IPS-NIHi7 (cell line): ENCODE results near the gene ADAMTS19.
"Not testable (repeated sequence)": the region's sequence is repeated elsewhere in the genome, so short reads cannot be mapped to it uniquely, and the experiment has no call there.

Experiments used
- DNase-seq: peaks from one replicate; pipeline ENCODE4 v3.0.0; 2012; ENCODE audit warnings: mixed read lengths; ENCODE audit errors: extremely low spot score

ADAMTS19 gene

DNA sequence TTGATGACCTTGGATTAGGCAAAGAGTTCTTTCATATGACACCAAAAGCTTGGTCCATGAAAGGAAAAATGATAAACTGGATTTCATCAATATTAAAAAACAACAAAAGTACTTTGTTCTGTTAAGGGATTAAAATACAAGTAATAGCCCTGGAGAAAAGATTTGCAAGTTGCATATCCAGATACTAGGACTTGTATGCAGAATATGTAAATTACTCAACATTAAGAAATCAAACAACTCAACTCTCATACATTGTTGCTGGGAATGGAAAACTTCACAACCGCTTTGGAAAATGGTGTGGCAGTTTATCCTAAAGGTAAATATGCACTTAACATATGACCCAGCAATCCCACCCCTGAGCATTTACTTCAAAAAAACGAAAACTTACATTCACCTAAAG, 112.0 kb downstream of the ADAMTS19 start:
- no peak for DNase-seq

DNA sequence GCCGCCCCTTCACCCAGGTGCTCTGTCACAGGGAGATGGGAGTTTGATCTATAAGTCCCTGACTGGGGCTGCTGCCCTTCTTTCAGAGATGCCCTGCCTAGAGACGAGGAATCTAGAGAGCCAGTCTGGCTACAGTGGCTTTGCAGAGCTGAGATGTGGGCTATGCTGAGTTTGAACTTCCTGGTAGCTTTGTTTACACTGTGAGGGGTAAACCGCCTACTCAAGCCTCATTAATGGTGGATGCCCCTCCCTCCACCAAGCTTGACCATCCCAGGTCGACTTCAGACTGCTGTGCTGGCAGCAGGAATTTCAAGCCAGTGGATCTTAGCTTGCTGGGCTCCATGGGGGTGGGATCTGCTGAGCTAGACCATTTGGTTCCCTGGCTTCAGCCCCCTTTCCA, 124.4 kb downstream of the ADAMTS19 start:
- not testable (repeated sequence) for DNase-seq

DNA sequence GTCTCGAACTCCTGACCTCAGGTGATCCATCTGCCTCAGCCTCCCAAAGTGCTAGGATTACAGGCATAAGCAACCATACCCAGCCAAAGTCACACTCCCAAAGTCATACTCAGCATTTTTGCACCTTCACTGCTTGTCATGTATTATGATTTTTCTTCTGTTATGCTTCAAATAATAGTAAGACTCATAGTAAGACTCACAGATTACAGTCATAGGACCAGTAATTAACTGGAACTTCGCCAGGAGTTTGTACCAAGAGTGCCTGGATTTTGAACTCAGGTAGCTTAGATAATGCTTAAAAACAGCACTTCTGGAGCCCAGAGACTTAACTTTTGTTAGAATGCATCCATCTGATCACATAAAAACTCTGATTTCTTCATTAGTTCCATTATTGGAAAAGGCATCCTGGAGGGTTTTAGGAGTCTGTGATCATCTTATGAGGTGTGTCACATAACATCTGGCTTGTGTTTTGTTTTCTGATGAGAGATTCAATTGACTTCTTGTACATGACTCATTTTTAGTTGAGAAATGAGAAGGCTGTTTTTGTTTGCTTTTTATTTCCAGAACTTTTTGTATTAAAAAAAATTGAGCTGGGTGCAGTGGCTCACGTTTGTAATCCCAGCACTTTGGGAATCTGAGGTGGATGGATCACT, 131.5 kb downstream of the ADAMTS19 start:
- DNase-seq = no peak

DNA sequence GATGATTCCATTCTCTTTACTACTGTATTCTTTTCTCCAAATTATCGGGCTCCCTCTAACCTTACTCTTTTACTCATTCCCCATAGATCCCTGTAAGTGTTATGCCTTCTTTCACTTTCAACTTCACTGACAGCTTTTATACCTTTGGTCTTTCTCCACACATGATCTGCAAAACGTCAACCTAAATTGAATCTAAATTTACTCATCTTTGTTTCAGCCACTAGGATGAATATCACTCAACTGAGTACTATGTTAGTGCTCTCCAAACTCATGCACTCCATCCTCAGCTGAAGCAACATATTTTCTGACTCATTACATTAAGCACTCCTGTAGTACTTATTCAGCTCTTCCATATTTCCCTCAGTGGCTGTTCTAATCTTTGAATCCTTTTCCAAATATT, 133.4 kb downstream of the ADAMTS19 start:
- no peak for DNase-seq

DNA sequence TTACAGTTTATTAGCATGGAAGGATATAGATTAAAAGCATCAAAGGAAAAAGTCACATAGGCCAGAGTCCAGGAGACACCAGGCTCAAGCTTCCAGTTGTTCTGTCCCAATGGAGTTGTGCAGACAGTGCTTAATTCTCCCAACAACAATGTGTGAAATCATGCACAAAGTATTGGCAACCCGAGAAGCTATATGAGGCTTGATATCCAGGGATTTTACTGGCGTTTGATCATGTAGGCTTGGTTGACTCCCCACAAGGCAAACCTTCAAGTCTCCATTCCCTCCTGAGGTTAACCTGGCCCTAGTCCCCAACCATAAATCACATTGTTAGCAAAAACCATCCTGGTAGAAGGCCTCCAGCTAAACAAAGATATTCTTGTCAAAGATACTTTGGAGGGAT, 141.5 kb downstream of the ADAMTS19 start:
- no peak for DNase-seq

DNA sequence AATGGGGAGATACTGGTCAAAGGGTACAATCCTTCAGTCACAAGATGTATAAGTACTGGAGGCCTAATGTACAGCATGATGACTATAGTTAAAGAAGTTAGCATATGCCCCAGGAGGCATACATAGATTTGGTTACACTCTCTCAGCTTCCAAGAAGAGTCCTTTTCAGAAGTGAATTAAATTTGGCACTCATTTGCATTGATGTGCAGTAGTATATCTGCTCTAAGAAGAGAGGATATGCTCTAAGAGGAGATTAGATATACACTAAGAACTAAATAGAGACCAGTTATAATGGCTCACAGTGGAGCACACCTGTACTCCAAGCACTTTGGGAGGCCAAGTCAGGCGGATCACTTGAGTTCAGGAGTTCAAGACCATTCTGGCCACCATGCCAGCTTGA, 148.3 kb downstream of the ADAMTS19 start:
- DNase-seq = no peak

GRCh38 chr5:129609710-129610109, 149.6 kb downstream of the ADAMTS19 start:
- no peak for DNase-seq

GRCh38 chr5:129616517-129616916, 156.4 kb downstream of the ADAMTS19 start:
- DNase-seq = no peak

- no peak for DNase-seq
These were observed 157.1 kb downstream of the ADAMTS19 start for GRCh38 chr5:129617206-129617605.

- no peak for DNase-seq
These were observed 159.7 kb downstream of the ADAMTS19 start for GRCh38 chr5:129619782-129620181.

DNA sequence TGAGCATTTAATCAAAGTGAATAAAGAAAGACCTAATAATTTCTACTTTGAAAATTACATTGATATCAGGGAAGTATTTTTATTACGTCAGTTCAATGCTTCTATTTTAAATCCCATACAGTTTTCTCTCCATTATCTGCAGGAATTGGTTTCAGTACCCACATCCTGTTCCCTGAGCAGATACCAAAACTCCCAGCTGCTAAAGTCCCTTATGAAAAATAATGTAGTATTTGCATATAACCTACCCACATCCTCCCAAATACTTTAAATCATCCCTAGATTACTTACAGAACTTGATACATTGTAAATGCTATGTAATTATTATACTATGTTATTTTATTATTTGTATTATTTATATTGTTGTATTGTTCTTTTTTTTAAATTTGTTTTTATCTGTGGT, 162.4 kb downstream of the ADAMTS19 start:
- DNase-seq = no peak

- no peak for DNase-seq
These were observed 169.5 kb downstream of the ADAMTS19 start for GRCh38 chr5:129629575-129629974.

- no peak for DNase-seq
These were observed 170.0 kb downstream of the ADAMTS19 start for GRCh38 chr5:129630101-129630500.

DNA sequence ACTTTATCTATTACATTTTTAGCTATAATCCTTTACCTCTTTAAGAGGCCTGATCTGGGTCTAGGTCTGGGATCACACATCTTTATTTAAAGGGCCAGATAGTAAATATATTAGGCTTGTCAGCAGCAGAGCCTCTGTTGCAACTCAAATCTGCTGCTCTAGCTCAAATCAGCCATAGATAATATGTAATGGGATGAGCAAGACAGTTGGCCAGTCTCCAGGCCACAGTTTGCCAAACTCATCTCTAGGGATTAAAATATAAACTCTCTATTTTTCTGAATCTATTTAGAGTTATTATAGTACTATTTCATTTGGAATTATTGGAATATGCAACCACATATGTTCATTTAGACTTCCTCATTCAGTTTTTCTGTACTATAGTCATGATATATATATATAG, 171.9 kb downstream of the ADAMTS19 start:
- DNase-seq = no peak

GRCh38 chr5:129637501-129637900, 177.4 kb downstream of the ADAMTS19 start:
- not testable (repeated sequence) for DNase-seq

DNA sequence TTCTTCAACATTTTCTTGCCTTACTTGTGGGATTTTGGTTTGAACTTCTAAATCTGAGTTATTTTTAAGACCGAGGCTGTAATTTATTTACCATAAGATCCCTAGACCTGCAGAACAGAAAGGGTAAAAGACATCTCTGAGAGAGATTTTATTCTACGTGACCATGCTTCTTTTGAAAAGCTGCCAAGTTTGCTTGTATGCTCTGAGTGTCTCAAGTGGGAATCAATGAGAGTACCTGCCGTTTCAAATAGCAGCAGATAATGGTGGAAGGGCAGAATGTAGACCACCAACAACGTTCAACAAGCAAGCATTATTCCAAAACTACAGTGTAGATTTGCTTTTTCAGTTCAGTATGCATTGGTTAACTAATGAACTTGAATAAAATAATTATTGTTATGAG, 179.2 kb downstream of the ADAMTS19 start:
- DNase-seq = no peak

- DNase-seq = no peak
These were observed 192.4 kb downstream of the ADAMTS19 start for GRCh38 chr5:129652349-129653056.

GRCh38 chr5:129653057-129653375, 192.9 kb downstream of the ADAMTS19 start:
- no peak for DNase-seq

DNA sequence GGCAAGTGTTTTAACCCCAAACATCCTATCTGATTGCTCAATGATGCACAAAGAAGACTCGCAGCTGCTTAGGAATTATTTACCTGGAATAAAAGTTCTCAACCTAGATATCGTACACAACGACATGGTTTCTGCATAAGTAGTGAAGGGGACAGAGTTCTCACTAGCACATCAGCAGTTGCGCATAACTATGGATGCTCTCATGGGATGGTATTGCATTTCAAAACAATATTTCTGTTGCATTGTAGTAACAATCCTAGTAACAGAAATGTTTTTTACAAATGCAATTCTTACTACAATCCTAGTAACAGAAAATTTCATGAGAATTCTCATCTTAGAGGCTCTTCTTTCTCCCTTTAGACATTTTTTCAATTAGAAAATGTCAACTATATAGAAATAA, 193.3 kb downstream of the ADAMTS19 start:
- DNase-seq = no peak

- no peak for DNase-seq
These were observed 196.9 kb downstream of the ADAMTS19 start for GRCh38 chr5:129656952-129657351.

DNA sequence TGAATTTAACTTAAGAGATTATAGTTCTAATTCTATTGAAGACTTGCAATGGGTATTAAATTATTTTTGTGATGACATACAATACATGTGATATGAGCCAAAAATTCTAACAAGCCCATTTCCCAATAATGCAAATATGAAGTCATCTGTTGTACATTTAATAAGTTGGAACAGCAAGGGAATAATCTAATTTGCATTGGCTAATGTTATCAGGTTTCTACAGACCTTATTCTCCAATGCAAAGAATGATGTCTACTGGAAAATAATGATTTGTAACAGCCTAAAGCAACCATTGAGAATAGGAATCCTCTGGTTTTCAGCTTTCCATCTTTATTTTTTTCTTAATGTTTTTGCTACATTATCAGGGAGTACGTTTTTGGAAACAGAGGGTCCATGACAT, 198.7 kb downstream of the ADAMTS19 start:
- no peak for DNase-seq

GRCh38 chr5:129661366-129662035, 201.4 kb downstream of the ADAMTS19 start:
- no peak for DNase-seq

GRCh38 chr5:129664336-129664937, 204.3 kb downstream of the ADAMTS19 start:
- DNase-seq = peak; percentile 26
